Measurements from ENCODE around the gene CD40.

GRCh38 chr20:46101957-46102356 is 16.2 kb upstream of the CD40 start:
- no peak for TF ChIP-seq CTCF (IDR thresholded peaks at IDR 0.05)
- TF ChIP-seq REST (IDR thresholded peaks at IDR 0.05; ENCODE audit: insufficient read depth in 1 of 2, low read depth in 2 of 2, low read length in 1 of 2), result no peak
- TF ChIP-seq SIN3A (IDR thresholded peaks at IDR 0.05; ENCODE audit: borderline replicate concordance, insufficient read depth, low read depth, low read length), result no peak
- TF ChIP-seq POLR2AphosphoS5 (IDR thresholded peaks at IDR 0.05; ENCODE audit: low read depth, low read length), result no peak
- no peak for TF ChIP-seq TCF7L2 (IDR thresholded peaks at IDR 0.05; ENCODE audit: low read depth, low read length)
